ENCODE data around the gene NTRK3.

DNA sequence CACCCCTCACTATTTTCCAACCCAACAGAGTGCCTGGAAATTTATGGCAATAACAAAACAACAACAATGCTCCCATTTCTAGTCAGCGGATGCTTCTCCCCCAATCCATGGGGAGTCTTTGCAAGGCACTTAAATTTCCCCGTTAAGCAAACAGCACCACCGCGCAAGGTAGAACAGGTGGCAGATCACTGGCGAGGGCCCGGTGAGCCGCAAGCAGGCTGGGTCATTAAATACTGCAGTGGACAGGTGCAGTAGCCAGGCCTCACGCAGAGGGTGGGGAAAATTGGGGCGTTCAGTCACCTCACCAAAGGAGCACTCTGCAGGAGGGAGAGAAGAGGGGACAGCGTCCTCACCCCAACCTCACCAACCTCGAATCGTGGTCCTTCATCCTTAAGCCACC, 147.5 kb downstream of the NTRK3 start:
- TF ChIP-seq, protein P1, sequence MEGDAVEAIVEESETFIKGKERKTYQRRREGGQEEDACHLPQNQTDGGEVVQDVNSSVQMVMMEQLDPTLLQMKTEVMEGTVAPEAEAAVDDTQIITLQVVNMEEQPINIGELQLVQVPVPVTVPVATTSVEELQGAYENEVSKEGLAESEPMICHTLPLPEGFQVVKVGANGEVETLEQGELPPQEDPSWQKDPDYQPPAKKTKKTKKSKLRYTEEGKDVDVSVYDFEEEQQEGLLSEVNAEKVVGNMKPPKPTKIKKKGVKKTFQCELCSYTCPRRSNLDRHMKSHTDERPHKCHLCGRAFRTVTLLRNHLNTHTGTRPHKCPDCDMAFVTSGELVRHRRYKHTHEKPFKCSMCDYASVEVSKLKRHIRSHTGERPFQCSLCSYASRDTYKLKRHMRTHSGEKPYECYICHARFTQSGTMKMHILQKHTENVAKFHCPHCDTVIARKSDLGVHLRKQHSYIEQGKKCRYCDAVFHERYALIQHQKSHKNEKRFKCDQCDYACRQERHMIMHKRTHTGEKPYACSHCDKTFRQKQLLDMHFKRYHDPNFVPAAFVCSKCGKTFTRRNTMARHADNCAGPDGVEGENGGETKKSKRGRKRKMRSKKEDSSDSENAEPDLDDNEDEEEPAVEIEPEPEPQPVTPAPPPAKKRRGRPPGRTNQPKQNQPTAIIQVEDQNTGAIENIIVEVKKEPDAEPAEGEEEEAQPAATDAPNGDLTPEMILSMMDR (conservative IDR thresholded peaks at IDR 0.05; ENCODE audit: low read depth, low read length): no peak
- TF ChIP-seq EZH2phosphoT487 (IDR thresholded peaks at IDR 0.05; ENCODE audit: borderline replicate concordance, low read length): no peak

Data from PC-3 (cell line).